ENCODE measurements around the gene STK24.

- TF ChIP-seq TAF1 (IDR thresholded peaks at IDR 0.05; ENCODE audit: low read depth, low read length) (no peak), TEAD4 (IDR thresholded peaks at IDR 0.05; ENCODE audit: low read depth, low read length) (no peak), EP300 (IDR thresholded peaks at IDR 0.05; ENCODE audit: borderline replicate concordance in 1 of 2, low read depth in 2 of 2, low read length in 2 of 2) (no peak), POLR2AphosphoS5 (IDR thresholded peaks at IDR 0.05; ENCODE audit: low read depth, low read length) (no peak), EZH2 (IDR thresholded peaks at IDR 0.05; ENCODE audit: low read depth, low read length, severe bottlenecking) (no peak), SIN3A (conservative IDR thresholded peaks at IDR 0.05 in 1 of 2, IDR thresholded peaks at IDR 0.05 in 1 of 2; ENCODE audit: low read depth in 1 of 2, low read length in 2 of 2) (no peak), POLR2A (IDR thresholded peaks at IDR 0.05; ENCODE audit: control extremely low read depth in 1 of 2, low read depth in 2 of 2, low read length in 2 of 2) (no peak), GABPA (IDR thresholded peaks at IDR 0.05; ENCODE audit: borderline replicate concordance, insufficient read depth, low read length) (no peak), RNF2 (IDR thresholded peaks at IDR 0.05; ENCODE audit: borderline replicate concordance, low read depth, low read length, missing control alignments, poor library complexity, severe bottlenecking) (no peak), CTBP2 (IDR thresholded peaks at IDR 0.05; ENCODE audit: borderline replicate concordance, insufficient read depth, insufficient read length, low read length) (no peak)
- TF ChIP-seq, protein P1, sequence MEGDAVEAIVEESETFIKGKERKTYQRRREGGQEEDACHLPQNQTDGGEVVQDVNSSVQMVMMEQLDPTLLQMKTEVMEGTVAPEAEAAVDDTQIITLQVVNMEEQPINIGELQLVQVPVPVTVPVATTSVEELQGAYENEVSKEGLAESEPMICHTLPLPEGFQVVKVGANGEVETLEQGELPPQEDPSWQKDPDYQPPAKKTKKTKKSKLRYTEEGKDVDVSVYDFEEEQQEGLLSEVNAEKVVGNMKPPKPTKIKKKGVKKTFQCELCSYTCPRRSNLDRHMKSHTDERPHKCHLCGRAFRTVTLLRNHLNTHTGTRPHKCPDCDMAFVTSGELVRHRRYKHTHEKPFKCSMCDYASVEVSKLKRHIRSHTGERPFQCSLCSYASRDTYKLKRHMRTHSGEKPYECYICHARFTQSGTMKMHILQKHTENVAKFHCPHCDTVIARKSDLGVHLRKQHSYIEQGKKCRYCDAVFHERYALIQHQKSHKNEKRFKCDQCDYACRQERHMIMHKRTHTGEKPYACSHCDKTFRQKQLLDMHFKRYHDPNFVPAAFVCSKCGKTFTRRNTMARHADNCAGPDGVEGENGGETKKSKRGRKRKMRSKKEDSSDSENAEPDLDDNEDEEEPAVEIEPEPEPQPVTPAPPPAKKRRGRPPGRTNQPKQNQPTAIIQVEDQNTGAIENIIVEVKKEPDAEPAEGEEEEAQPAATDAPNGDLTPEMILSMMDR (IDR thresholded peaks at IDR 0.05; ENCODE audit: control extremely low read depth in 1 of 3, insufficient read depth in 1 of 3, low read depth in 1 of 3, low read length in 3 of 3), result no peak
Measured at GRCh38 chr13:98396071-98396710, 180.7 kb downstream of the STK24 start.
